Adrenal gland (tissue), 5 donors: Measurements from ENCODE around the gene TOLLIP.
"Not testable (repeated sequence)": the region's sequence is repeated elsewhere in the genome, so short reads cannot be mapped to it uniquely, and the experiment has no call there.

ENCODE experiments used
- POLR2A ChIP-seq, 2 donors: fragments of 450-650 bp; IDR thresholded peaks; one replicate each; pipeline ENCODE4 v1.6.1; 2017; ENCODE audit warnings: antibody characterized with exemption in 2 of 2, mild to moderate bottlenecking in 2 of 2, moderate library complexity in 1 of 2
- TF ChIP-seq, protein P1 (sequence below), 6 experiments: fragments of 450-650 bp in 4 of 6; fragments of 200-600 bp in 2 of 6; sonication (generic) in 1 of 6; IDR thresholded peaks; 1 replicate in 5 of 6; 2 replicates in 1 of 6; pipeline versions ENCODE4 v1.5.1 to v1.8.0; 2016 to 2021; ENCODE audit warnings: antibody characterized with exemption in 6 of 6, mild to moderate bottlenecking in 2 of 6, moderate library complexity in 1 of 6
- donor health status: DM: no; HTN: no; CAD: no.

GRCh38 chr11:1266976-1267375 lies 42.5 kb downstream of the TOLLIP start:
- TF ChIP-seq, protein P1, sequence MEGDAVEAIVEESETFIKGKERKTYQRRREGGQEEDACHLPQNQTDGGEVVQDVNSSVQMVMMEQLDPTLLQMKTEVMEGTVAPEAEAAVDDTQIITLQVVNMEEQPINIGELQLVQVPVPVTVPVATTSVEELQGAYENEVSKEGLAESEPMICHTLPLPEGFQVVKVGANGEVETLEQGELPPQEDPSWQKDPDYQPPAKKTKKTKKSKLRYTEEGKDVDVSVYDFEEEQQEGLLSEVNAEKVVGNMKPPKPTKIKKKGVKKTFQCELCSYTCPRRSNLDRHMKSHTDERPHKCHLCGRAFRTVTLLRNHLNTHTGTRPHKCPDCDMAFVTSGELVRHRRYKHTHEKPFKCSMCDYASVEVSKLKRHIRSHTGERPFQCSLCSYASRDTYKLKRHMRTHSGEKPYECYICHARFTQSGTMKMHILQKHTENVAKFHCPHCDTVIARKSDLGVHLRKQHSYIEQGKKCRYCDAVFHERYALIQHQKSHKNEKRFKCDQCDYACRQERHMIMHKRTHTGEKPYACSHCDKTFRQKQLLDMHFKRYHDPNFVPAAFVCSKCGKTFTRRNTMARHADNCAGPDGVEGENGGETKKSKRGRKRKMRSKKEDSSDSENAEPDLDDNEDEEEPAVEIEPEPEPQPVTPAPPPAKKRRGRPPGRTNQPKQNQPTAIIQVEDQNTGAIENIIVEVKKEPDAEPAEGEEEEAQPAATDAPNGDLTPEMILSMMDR (IDR thresholded peaks at IDR 0.05): not testable (repeated sequence)
- not testable (repeated sequence) for TF ChIP-seq POLR2A (IDR thresholded peaks at IDR 0.05)
